Measurements from ENCODE around the gene SRPK1. TPM values are rescaled to one million over a fixed set of nuclear protein-coding genes. Genes with fewer than 3 reads are reported as not detected.

SRPK1 gene
- total RNA-seq, 2 experiments from 2014 or later, result 75.6 to 109 TPM

DNA sequence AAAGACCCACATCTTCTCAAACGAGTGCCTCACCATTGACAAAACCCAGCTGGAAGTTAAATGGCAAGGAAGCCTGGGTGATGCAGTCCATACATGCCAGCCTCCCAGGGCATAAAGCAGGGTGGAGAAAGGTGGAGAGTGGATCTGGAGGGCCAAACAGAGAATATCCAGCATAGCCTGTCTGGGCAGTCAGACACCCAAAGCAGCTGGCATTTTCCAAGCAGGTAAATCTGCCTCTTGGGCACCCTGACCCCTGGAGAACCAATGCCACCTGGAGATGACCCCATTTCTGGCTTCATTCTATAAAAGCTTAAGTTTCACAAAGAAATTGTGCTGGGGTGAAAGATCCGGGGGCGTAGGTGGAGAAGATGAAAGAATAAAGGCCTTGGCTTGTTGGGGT is 5.1 kb upstream of the SRPK1 start:
- Histone ChIP-seq H3K36me3 (ENCODE audit: insufficient read depth, low read length) (no peaks in the 10 kb centered on the region), H3K9me3 (ENCODE audit: low read length) (no peaks in the 10 kb centered on the region), H3K9me2 (ENCODE audit: insufficient read depth, low read length) (no peaks in the 10 kb centered on the region), H3K4me1 (ENCODE audit: insufficient read depth, low read length, poor library complexity, severe bottlenecking) (peaks cover 13% of the 10 kb centered on the region), H3K4me3 (ENCODE audit: low read depth, low read length, poor library complexity, severe bottlenecking) (no peak overlapping the region), H4K20me1 (ENCODE audit: insufficient read depth, low read length) (no peaks in the 10 kb centered on the region), H2AFZ (ENCODE audit: low read length) (no peak overlapping the region), H3K79me2 (ENCODE audit: insufficient read depth, low read depth, low read length) (peaks cover 7% of the 10 kb centered on the region; the same call in 1 of the 2 replicates), H3K27ac (ENCODE audit: low read depth, low read length, poor library complexity, severe bottlenecking) (no peak overlapping the region), H3K4me2 (ENCODE audit: low read length) (no peak overlapping the region)
- BruUV-seq (replicated peaks), result no TSS peak
- ChIA-PET CTCF (ENCODE audit: unreplicated experiment) (interaction anchor here (0.5 kb wide), 1 partner anchor 262 kb away, joined by 3 read pairs; no protein-coding TSS in a partner anchor), POLR2A (no interaction called here)
- DNase-seq (ENCODE audit: low spot score), result no peak
- intact Hi-C loops (cut with micrococcal nuclease; ENCODE audit: unreplicated experiment), result no loop called here
- TF ChIP-seq CTCF (conservative IDR thresholded peaks at IDR 0.05; ENCODE audit: low read length), result no peak
- no peak for TF ChIP-seq EZH2phosphoT487 (IDR thresholded peaks at IDR 0.05; ENCODE audit: borderline replicate concordance, low read depth, low read length)

GRCh38 chr6:35924146-35924545 is 3.2 kb upstream of the SRPK1 start:
- Histone ChIP-seq H3K4me1 (ENCODE audit: insufficient read depth, low read length, poor library complexity, severe bottlenecking) (peaks cover 13% of the 10 kb centered on the region), H3K36me3 (ENCODE audit: insufficient read depth, low read length) (no peaks in the 10 kb centered on the region; the same call in 1 of the 2 replicates), H3K79me2 (ENCODE audit: insufficient read depth, low read depth, low read length) (peaks cover 19% of the 10 kb centered on the region), H3K9me2 (ENCODE audit: insufficient read depth, low read length) (no peaks in the 10 kb centered on the region), H3K4me2 (ENCODE audit: low read length) (no peak overlapping the region), H3K4me3 (ENCODE audit: low read depth, low read length, poor library complexity, severe bottlenecking) (no peak overlapping the region), H3K27ac (ENCODE audit: low read depth, low read length, poor library complexity, severe bottlenecking) (no peak overlapping the region), H4K20me1 (ENCODE audit: insufficient read depth, low read length) (peaks cover 6% of the 10 kb centered on the region; the same call in 1 of the 2 replicates), H3K9me3 (ENCODE audit: low read length) (no peaks in the 10 kb centered on the region), H2AFZ (ENCODE audit: low read length) (no peak overlapping the region)
- POLR2A ChIA-PET, result interaction anchor here (0.7 kb wide), 1 partner anchor 61 kb away, joined by 3 read pairs; no protein-coding TSS in a partner anchor
- TF ChIP-seq CTCF (conservative IDR thresholded peaks at IDR 0.05; ENCODE audit: low read length), result no peak
- no peak for TF ChIP-seq EZH2phosphoT487 (IDR thresholded peaks at IDR 0.05; ENCODE audit: borderline replicate concordance, low read depth, low read length)
- no TSS peak for BruUV-seq (replicated peaks)
- intact Hi-C loops (cut with micrococcal nuclease; ENCODE audit: unreplicated experiment), result no loop called here
- CTCF ChIA-PET (ENCODE audit: unreplicated experiment), result no interaction called here
- no peak for DNase-seq (ENCODE audit: low spot score)

GRCh38 chr6:35922139-35922554 is 1.2 kb upstream of the SRPK1 start:
- Histone ChIP-seq H3K4me1 (ENCODE audit: insufficient read depth, low read length, poor library complexity, severe bottlenecking) (peaks cover 32% of the 10 kb centered on the region), H3K36me3 (ENCODE audit: insufficient read depth, low read length) (peaks cover 10% of the 10 kb centered on the region), H2AFZ (ENCODE audit: low read length) (peak overlapping the region; percentile 93; the same call in 1 of the 2 replicates), H3K9me2 (ENCODE audit: insufficient read depth, low read length) (no peaks in the 10 kb centered on the region), H3K79me2 (ENCODE audit: insufficient read depth, low read depth, low read length) (peaks cover 39% of the 10 kb centered on the region), H3K4me3 (ENCODE audit: low read depth, low read length, poor library complexity, severe bottlenecking) (peak overlapping the region; percentile 93), H3K4me2 (ENCODE audit: low read length) (peak overlapping the region; percentile 88), H3K27ac (ENCODE audit: low read depth, low read length, poor library complexity, severe bottlenecking) (no peak overlapping the region), H4K20me1 (ENCODE audit: insufficient read depth, low read length) (peaks cover 25% of the 10 kb centered on the region), H3K9me3 (ENCODE audit: low read length) (no peaks in the 10 kb centered on the region)
- intact Hi-C loops (cut with micrococcal nuclease; ENCODE audit: unreplicated experiment), result no loop called here
- TF ChIP-seq EZH2phosphoT487 (IDR thresholded peaks at IDR 0.05; ENCODE audit: borderline replicate concordance, low read depth, low read length) (no peak), CTCF (conservative IDR thresholded peaks at IDR 0.05; ENCODE audit: low read length) (no peak)
- ChIA-PET CTCF (ENCODE audit: unreplicated experiment) (no interaction called here), POLR2A (interaction anchor here (0.6 to 1.6 kb wide), 7 partner anchors 9 to 1937 kb away, joined by 3 to 8 read pairs (median 3); no protein-coding TSS in a partner anchor)
- peak; percentile 8 for DNase-seq (ENCODE audit: low spot score)
- BruUV-seq (replicated peaks), result no TSS peak

All from OCI-LY7 (cell line).